ENCODE measurements around the gene SARM1. TPM values are rescaled to one million over a fixed set of nuclear protein-coding genes. Genes with fewer than 3 reads are reported as not detected.

The SARM1 gene
- polyA plus RNA-seq, 1 donor from 2014 or later, result 21.6 TPM

- no peaks in the 10 kb centered on the region for H3K9me3 ChIP-seq (ENCODE audit: low read length)
- peak overlapping the region; percentile 99 for H3K4me2 ChIP-seq (ENCODE audit: low read length)
- H3K79me2 ChIP-seq (replicated peaks; ENCODE audit: insufficient read depth, low read length), result peaks cover 53% of the 10 kb centered on the region
- no peak for TF ChIP-seq POLR2AphosphoS5 (IDR thresholded peaks at IDR 0.05)
- TF ChIP-seq MXI1 (conservative IDR thresholded peaks at IDR 0.05; ENCODE audit: poor library complexity, severe bottlenecking), result no peak
- TF ChIP-seq SMC3 (conservative IDR thresholded peaks at IDR 0.05; ENCODE audit: poor library complexity), result no peak
- no peak for TF ChIP-seq EZH2 (IDR thresholded peaks at IDR 0.05; ENCODE audit: borderline replicate concordance, insufficient read depth, low read length, poor library complexity, severe bottlenecking)
- TF ChIP-seq CTCF (IDR thresholded peaks at IDR 0.05; ENCODE audit: poor library complexity, severe bottlenecking), result no peak
- no peak for TF ChIP-seq TAF1 (IDR thresholded peaks at IDR 0.05; ENCODE audit: low read depth)
- no peak for TF ChIP-seq REST (IDR thresholded peaks at IDR 0.05; ENCODE audit: borderline replicate concordance)
- TF ChIP-seq EP300 (conservative IDR thresholded peaks at IDR 0.05; ENCODE audit: poor library complexity, severe bottlenecking), result no peak
- H2AFZ ChIP-seq (ENCODE audit: low read depth, low read length), result peak overlapping the region; percentile 61
- no peaks in the 10 kb centered on the region for H3F3A ChIP-seq (ENCODE audit: insufficient read depth, low read length, poor library complexity, severe bottlenecking)
- peak overlapping the region; percentile 94 for H3K27ac ChIP-seq (ENCODE audit: low read length)
- no peaks in the 10 kb centered on the region for H3K27me3 ChIP-seq (ENCODE audit: insufficient read depth, low read depth, low read length)
- peak overlapping the region; percentile 88 for H3K4me3 ChIP-seq (ENCODE audit: low read length)
- peak overlapping the region; percentile 87 for H3K9ac ChIP-seq (ENCODE audit: low read length)
- no peaks in the 10 kb centered on the region for H4K20me1 ChIP-seq (ENCODE audit: insufficient read depth)
- no peaks in the 10 kb centered on the region for H3K9me2 ChIP-seq (ENCODE audit: insufficient read depth, low read length)
- no peaks in the 10 kb centered on the region for H3K36me3 ChIP-seq (ENCODE audit: insufficient read depth, low read length)
Measured at GRCh38 chr17:28334666-28335200, 36.8 kb upstream of the SARM1 start.

- H3K4me2 ChIP-seq (ENCODE audit: low read length), result peak within 1 kb of the TSS; percentile 99
- peak within 1 kb of the TSS; percentile 61 for H2AFZ ChIP-seq (ENCODE audit: low read depth, low read length)
- H3K79me2 ChIP-seq (replicated peaks; ENCODE audit: insufficient read depth, low read length), result peaks cover 53% of the 10 kb centered on the region
- no peaks in the 10 kb centered on the region for H3K27me3 ChIP-seq (ENCODE audit: insufficient read depth, low read depth, low read length)
- H3K9me3 ChIP-seq (ENCODE audit: low read length), result no peaks in the 10 kb centered on the region
- no peaks in the 10 kb centered on the region for H3K36me3 ChIP-seq (ENCODE audit: insufficient read depth, low read length)
- H3K9ac ChIP-seq (ENCODE audit: low read length), result peak within 1 kb of the TSS; percentile 96
- peak within 1 kb of the TSS; percentile 88 for H3K4me3 ChIP-seq (ENCODE audit: low read length)
- no peaks in the 10 kb centered on the region for H3F3A ChIP-seq (ENCODE audit: insufficient read depth, low read length, poor library complexity, severe bottlenecking)
- H4K20me1 ChIP-seq (ENCODE audit: insufficient read depth), result no peaks in the 10 kb centered on the region
- H3K27ac ChIP-seq (ENCODE audit: low read length), result peak within 1 kb of the TSS; percentile 94
- H3K9me2 ChIP-seq (ENCODE audit: insufficient read depth, low read length), result no peaks in the 10 kb centered on the region
- TF ChIP-seq REST (IDR thresholded peaks at IDR 0.05; ENCODE audit: borderline replicate concordance) (no peak), TAF1 (IDR thresholded peaks at IDR 0.05; ENCODE audit: low read depth) (no peak), CTCF (IDR thresholded peaks at IDR 0.05; ENCODE audit: poor library complexity, severe bottlenecking) (peak; percentile 52), POLR2AphosphoS5 (IDR thresholded peaks at IDR 0.05) (peak; percentile 84), MXI1 (conservative IDR thresholded peaks at IDR 0.05; ENCODE audit: poor library complexity, severe bottlenecking) (peak; percentile 93), EZH2 (IDR thresholded peaks at IDR 0.05; ENCODE audit: borderline replicate concordance, insufficient read depth, low read length, poor library complexity, severe bottlenecking) (no peak), EP300 (conservative IDR thresholded peaks at IDR 0.05; ENCODE audit: poor library complexity, severe bottlenecking) (peak; percentile 72), SMC3 (conservative IDR thresholded peaks at IDR 0.05; ENCODE audit: poor library complexity) (peak; percentile 57), RAD21 (conservative IDR thresholded peaks at IDR 0.05) (peak; percentile 63)
Measured at GRCh38 chr17:28335201-28335958, 36.1 kb upstream of the SARM1 start, which contains the start of the genes IFT20 and TNFAIP1. Gene IFT20 (minus strand): TSS chr17:28335472. CDS start chr17:28331985, 3,487 bp downstream. Gene TNFAIP1 (plus strand): TSS chr17:28335761. CDS start chr17:28339522, 3,761 bp downstream.
